GM15510 (cell line): Measurements from ENCODE around the gene SMIM14.

ENCODE experiments used
- POLR2A ChIP-seq: IDR thresholded peaks from 3 replicates; pipeline ENCODE4 v1.6.1; 2011; ENCODE audit warnings: borderline replicate concordance; ENCODE audit not compliant: insufficient read length; ENCODE audit errors: extremely low read depth

The SMIM14 gene

DNA sequence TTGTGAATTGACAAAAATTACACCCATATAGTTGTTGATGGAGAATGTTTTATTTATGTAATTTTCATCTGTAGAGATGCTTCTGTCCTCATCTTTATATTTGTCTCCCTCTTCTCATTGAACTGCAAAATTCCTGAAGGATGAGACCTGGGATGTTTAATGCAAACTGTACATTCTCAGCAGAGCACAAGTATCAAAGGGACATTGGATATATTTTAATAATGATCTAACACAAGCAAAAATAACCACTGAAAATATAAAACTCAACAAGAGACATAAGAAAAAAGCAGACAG, 140.0 kb downstream of the SMIM14 start:
- no peak for TF ChIP-seq POLR2A

DNA sequence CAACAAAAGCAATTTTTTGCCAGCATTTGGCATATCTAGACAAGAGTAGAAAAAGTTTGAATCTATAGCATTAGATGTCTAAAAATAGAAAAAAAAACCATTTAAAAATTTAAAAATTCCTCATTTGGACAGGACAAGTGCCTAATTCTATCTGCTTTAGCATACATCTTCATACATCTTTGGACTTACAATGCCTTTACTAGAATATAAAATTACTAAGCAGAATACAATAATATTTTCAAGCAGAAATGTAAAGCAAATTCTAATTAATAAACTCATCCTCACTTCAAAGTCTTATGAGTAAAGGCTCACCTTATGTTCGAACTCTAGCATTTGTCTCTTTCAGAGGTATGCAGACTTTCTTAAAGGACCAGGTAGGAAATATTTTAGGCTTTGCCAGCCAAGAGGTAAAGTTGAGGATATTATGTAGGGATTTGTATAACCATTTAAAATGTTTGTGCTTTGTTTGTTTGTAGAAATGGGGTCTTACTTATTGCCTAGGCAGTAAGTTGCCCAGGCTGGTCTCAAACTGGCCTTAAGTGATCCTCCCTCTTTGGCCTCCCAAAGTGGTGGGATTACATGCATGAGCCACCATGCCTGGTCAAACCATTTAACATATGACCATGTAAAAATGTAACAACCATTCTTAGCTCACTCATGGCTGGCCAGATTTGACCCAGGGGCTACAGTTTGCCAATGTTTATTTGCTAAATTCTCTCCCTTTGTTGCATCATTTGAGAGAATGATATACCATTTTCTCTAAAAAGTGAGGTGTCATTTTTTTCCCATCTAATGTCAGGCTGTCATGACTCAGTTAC, 140.5 kb downstream of the SMIM14 start:
- TF ChIP-seq POLR2A = no peak
